HepG2 (cell line): Measurements from ENCODE around the gene ARG2. TPM values are rescaled to one million over a fixed set of nuclear protein-coding genes. Genes with fewer than 3 reads are reported as not detected.

Experiments used
- AHR ChIP-seq: IDR thresholded peaks from 2 replicates; pipeline ENCODE4 v1.6.1; 2018; ENCODE audit warnings: missing genetic modification reagents, missing compliant biosample characterization
- ELF4 ChIP-seq: sonication (generic); formaldehyde crosslinking; IDR thresholded peaks from 2 replicates; pipeline ENCODE4 v1.5.0; 2020; ENCODE audit warnings: missing genetic modification reagents, mild to moderate bottlenecking, moderate library complexity, borderline replicate concordance
- GATAD2A ChIP-seq: IDR thresholded peaks from 2 replicates; pipeline ENCODE4 v1.6.1; 2016
- KDM5B ChIP-seq: sonication (generic); formaldehyde crosslinking; IDR thresholded peaks from 2 replicates; pipeline ENCODE4 v1.4.0; 2020; ENCODE audit warnings: missing genetic modification reagents, mild to moderate bottlenecking, borderline replicate concordance
- PHF5A ChIP-seq: IDR thresholded peaks from one replicate; pipeline ENCODE4 v1.6.1; 2018; ENCODE audit warnings: low read depth, missing genetic modification reagents; ENCODE audit not compliant: unreplicated experiment
- PITX1 ChIP-seq: sonication (generic); formaldehyde crosslinking; IDR thresholded peaks from 2 replicates; pipeline ENCODE4 v1.5.1; 2020; ENCODE audit warnings: mild to moderate bottlenecking, missing genetic modification reagents
- REL ChIP-seq: sonication (generic); formaldehyde crosslinking; conservative IDR thresholded peaks from 2 replicates; pipeline ENCODE4 v1.8.0; 2022; ENCODE audit warnings: mild to moderate bottlenecking, missing genetic modification reagents, moderate library complexity
- SP2 ChIP-seq: sonication (generic); formaldehyde crosslinking; IDR thresholded peaks from 2 replicates; pipeline ENCODE4 v1.5.1; 2020; ENCODE audit warnings: mild to moderate bottlenecking, missing genetic modification reagents
- SP4 ChIP-seq: sonication (generic); formaldehyde crosslinking; IDR thresholded peaks from 2 replicates; pipeline ENCODE4 v1.8.1; 2023; ENCODE audit warnings: mild to moderate bottlenecking, missing genetic modification reagents
- STAG1 ChIP-seq: sonication (generic); formaldehyde crosslinking; IDR thresholded peaks from 2 replicates; pipeline ENCODE4 v1.4.0; 2020; ENCODE audit warnings: missing genetic modification reagents
- TCF7L2 ChIP-seq: IDR thresholded peaks from 2 replicates; pipeline ENCODE4 v1.6.1; 2011; ENCODE audit warnings: mild to moderate bottlenecking, low read depth, low read length, moderate library complexity
- TEAD3 ChIP-seq: optimal IDR thresholded peaks from 2 replicates; pipeline ENCODE3; 2016; ENCODE audit warnings: borderline replicate concordance
- TSC22D2 ChIP-seq: sonication (generic); formaldehyde crosslinking; IDR thresholded peaks from 2 replicates; pipeline ENCODE4 v1.5.1; 2020; ENCODE audit warnings: missing genetic modification reagents, mild to moderate bottlenecking, borderline replicate concordance
- ZFP36 ChIP-seq: fragments of 150-350 bp; IDR thresholded peaks from 2 replicates; pipeline ENCODE4 v1.6.1; 2018; ENCODE audit warnings: borderline replicate concordance, low read length, low read depth; ENCODE audit not compliant: partially characterized antibody
- ZNF232 ChIP-seq: sonication (generic); formaldehyde crosslinking; IDR thresholded peaks from 2 replicates; pipeline ENCODE4 v1.4.0; 2020; ENCODE audit warnings: missing genetic modification reagents, borderline replicate concordance
- ZNF3 ChIP-seq: IDR thresholded peaks from 2 replicates; pipeline ENCODE4 v1.7.0; 2017; ENCODE audit warnings: inconsistent platforms
- ZNF30 ChIP-seq: sonication (generic); formaldehyde crosslinking; IDR thresholded peaks from 2 replicates; pipeline ENCODE4 v1.5.0; 2020; ENCODE audit warnings: mild to moderate bottlenecking, missing genetic modification reagents
- ZNF557 ChIP-seq: sonication (generic); formaldehyde crosslinking; IDR thresholded peaks from 2 replicates; pipeline ENCODE4 v1.4.0; 2020; ENCODE audit warnings: missing genetic modification reagents
- polyA plus RNA-seq, 8 experiments: library from polyadenylated mRNA; depleted of rRNA in 3 of 8; stranded (reverse) in 7 of 8; unstranded in 1 of 8; fragments of >200 nt; fragmentation: Illumina TruSeq in 4 of 8; extraction: Trizol in 4 of 8; gene quantifications; 2 replicates each; pipeline versions ENCODE4 v1.2.1 to v1.2.3, GENCODE V29; 2011 to 2016; ENCODE audit warnings: low read depth in 4 of 8, missing spikeins in 1 of 8, mixed read lengths in 1 of 8; ENCODE audit not compliant: insufficient read depth in 1 of 8
- total RNA-seq, 5 experiments: library from RNA; depleted of rRNA; stranded (reverse); fragments of >200 nt; fragmentation: Illumina TruSeq; extraction: Trizol; gene quantifications; 2 replicates each; pipeline ENCODE4 v1.2.3, GENCODE V29; 2016; ENCODE audit warnings: low read depth in 1 of 5
- TF ChIP-seq, protein P1 (sequence below): sonication (generic); formaldehyde crosslinking; IDR thresholded peaks from 2 replicates; pipeline ENCODE4 v1.8.0; 2023; ENCODE audit warnings: mild to moderate bottlenecking, missing genetic modification reagents
- TF ChIP-seq, protein P2 (sequence below): sonication (generic); formaldehyde crosslinking; IDR thresholded peaks from 2 replicates; pipeline ENCODE4 v1.4.0; 2020; ENCODE audit warnings: low read depth, missing genetic modification reagents
- TF ChIP-seq, protein P3 (sequence below): sonication (generic); formaldehyde crosslinking; IDR thresholded peaks from 2 replicates; pipeline ENCODE4 v1.5.1; 2020; ENCODE audit warnings: mild to moderate bottlenecking, missing genetic modification reagents, moderate library complexity
- TF ChIP-seq, protein P4 (sequence below): sonication (generic); formaldehyde crosslinking; IDR thresholded peaks from 2 replicates; pipeline ENCODE4 v1.8.0; 2022; ENCODE audit warnings: mild to moderate bottlenecking, missing genetic modification reagents, moderate library complexity

ARG2 gene
- total and polyA plus RNA-seq, 2 of the 13 experiments (the other 11 are each of a cell fraction or from before 2014, with no cell fraction given), result 37.5 to 73.6 TPM

DNA sequence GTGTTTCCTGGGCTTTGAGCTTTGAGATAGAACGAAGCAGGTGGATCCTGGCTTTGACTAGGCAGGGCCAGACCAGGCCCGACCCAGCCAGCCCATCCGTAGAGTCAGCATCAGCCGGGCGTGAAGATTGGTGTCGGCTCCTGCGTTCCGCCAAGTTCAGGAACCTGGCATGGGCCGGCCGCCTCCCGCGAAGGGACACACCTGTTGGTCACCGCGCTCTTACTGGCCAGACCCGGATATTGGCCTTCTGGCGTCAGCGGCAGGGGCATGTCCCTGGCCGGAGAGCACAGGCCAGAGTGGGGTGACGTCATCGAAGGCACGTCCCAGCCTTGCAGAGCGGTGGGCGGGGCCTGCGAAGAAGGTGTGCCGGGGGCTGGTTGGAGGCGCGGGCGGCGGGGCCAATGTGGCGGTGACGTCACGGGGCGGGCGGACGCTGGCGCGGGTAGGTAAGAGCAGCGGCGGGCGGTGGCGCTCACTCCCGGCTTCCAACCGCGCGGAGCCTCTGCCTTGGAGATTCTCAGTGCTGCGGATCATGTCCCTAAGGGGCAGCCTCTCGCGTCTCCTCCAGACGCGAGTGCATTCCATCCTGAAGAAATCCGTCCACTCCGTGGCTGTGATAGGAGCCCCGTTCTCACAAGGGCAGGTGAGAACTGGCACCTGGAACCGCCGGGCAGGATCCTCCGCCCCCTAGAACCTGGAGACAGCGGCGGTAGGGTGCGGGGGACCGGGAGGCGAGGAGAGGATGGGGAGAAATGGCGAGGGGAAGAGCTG is at the start of gene ARG2 (continued):
- TF ChIP-seq KDM5B (CRISPR knock-in tag), result peak; percentile 80; the same call in 1 of the 2 replicates
- TF ChIP-seq, protein P1, sequence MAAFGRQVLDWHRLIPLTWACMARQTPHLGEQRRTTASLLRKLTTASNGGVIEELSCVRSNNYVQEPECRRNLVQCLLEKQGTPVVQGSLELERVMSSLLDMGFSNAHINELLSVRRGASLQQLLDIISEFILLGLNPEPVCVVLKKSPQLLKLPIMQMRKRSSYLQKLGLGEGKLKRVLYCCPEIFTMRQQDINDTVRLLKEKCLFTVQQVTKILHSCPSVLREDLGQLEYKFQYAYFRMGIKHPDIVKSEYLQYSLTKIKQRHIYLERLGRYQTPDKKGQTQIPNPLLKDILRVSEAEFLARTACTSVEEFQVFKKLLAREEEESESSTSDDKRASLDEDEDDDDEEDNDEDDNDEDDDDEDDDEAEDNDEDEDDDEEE (CRISPR knock-in tag), result peak; percentile 54; the same call in 1 of the 2 replicates
- TF ChIP-seq SP2 (CRISPR knock-in tag), result no peak
- peak; percentile 39 for TF ChIP-seq TEAD3 (CRISPR knock-in tag)
- TF ChIP-seq STAG1 (CRISPR knock-in tag), result peak; percentile 4; the same call in 1 of the 2 replicates
- TF ChIP-seq ZNF557, result no peak
- TF ChIP-seq, protein P2, sequence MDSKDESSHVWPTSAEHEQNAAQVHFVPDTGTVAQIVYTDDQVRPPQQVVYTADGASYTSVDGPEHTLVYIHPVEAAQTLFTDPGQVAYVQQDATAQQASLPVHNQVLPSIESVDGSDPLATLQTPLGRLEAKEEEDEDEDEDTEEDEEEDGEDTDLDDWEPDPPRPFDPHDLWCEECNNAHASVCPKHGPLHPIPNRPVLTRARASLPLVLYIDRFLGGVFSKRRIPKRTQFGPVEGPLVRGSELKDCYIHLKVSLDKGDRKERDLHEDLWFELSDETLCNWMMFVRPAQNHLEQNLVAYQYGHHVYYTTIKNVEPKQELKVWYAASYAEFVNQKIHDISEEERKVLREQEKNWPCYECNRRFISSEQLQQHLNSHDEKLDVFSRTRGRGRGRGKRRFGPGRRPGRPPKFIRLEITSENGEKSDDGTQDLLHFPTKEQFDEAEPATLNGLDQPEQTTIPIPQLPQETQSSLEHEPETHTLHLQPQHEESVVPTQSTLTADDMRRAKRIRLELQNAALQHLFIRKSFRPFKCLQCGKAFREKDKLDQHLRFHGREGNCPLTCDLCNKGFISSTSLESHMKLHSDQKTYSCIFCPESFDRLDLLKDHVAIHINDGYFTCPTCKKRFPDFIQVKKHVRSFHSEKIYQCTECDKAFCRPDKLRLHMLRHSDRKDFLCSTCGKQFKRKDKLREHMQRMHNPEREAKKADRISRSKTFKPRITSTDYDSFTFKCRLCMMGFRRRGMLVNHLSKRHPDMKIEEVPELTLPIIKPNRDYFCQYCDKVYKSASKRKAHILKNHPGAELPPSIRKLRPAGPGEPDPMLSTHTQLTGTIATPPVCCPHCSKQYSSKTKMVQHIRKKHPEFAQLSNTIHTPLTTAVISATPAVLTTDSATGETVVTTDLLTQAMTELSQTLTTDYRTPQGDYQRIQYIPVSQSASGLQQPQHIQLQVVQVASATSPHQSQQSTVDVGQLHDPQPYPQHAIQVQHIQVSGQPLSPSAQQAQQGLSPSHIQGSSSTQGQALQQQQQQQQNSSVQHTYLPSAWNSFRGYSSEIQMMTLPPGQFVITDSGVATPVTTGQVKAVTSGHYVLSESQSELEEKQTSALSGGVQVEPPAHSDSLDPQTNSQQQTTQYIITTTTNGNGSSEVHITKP (CRISPR knock-in tag), result 0 out of 2 replicates have a peak, but pooled peaks have one; percentile 28
- TF ChIP-seq, protein P3, sequence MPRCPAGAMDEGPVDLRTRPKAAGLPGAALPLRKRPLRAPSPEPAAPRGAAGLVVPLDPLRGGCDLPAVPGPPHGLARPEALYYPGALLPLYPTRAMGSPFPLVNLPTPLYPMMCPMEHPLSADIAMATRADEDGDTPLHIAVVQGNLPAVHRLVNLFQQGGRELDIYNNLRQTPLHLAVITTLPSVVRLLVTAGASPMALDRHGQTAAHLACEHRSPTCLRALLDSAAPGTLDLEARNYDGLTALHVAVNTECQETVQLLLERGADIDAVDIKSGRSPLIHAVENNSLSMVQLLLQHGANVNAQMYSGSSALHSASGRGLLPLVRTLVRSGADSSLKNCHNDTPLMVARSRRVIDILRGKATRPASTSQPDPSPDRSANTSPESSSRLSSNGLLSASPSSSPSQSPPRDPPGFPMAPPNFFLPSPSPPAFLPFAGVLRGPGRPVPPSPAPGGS (CRISPR knock-in tag), result 0 out of 2 replicates have a peak, but pooled peaks have one; percentile 63
- peak; percentile 76 for TF ChIP-seq SP4
- no peak for TF ChIP-seq PHF5A (CRISPR knock-in tag)
- 0 out of 2 replicates have a peak, but pooled peaks have one; percentile 20 for TF ChIP-seq ELF4 (CRISPR knock-in tag)
- 0 out of 2 replicates have a peak, but pooled peaks have one; percentile 54 for TF ChIP-seq GATAD2A
- TF ChIP-seq AHR, result no peak; the same call in 1 of the 2 replicates
- no peak for TF ChIP-seq TSC22D2 (CRISPR knock-in tag)
- no peak for TF ChIP-seq TCF7L2
- peak; percentile 31; the same call in 1 of the 2 replicates for TF ChIP-seq PITX1 (CRISPR knock-in tag)
- TF ChIP-seq, protein P4, sequence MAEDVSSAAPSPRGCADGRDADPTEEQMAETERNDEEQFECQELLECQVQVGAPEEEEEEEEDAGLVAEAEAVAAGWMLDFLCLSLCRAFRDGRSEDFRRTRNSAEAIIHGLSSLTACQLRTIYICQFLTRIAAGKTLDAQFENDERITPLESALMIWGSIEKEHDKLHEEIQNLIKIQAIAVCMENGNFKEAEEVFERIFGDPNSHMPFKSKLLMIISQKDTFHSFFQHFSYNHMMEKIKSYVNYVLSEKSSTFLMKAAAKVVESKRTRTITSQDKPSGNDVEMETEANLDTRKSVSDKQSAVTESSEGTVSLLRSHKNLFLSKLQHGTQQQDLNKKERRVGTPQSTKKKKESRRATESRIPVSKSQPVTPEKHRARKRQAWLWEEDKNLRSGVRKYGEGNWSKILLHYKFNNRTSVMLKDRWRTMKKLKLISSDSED (CRISPR knock-in tag), result no peak
- TF ChIP-seq ZNF232, result no peak
- TF ChIP-seq ZFP36, result no peak
- TF ChIP-seq REL, result no peak
- TF ChIP-seq ZNF30 (CRISPR knock-in tag), result no peak
- TF ChIP-seq ZNF3 (CRISPR knock-in tag), result no peak
